ENCODE measurements around the gene JUN. TPM values are rescaled to one million over a fixed set of nuclear protein-coding genes. Genes with fewer than 3 reads are reported as not detected.

The JUN gene
- total RNA-seq, 1 experiment from 2014 or later, result 14.2 TPM

DNA sequence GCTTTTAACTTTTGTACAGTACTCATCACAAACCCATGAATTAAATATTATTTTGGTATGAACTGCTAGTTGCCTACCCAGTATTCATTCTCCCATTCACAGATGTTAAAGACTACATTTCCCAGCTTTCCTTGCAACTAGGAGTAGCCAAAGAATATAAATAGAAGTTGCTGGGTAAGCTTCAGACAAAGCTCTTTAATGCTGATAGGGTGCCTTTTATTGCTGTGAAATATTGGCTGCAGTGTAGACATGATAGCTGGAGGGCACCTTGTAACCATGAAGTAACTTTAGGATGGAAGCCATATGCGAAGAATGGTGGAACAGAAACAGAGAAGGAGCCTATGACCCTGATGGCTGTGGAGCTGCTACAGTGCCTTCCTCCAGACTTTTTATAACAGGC lies 16.7 kb downstream of the JUN start:
- no peaks in the 10 kb centered on the region for H3K79me1 ChIP-seq (ENCODE audit: insufficient read depth, low read depth, low read length, poor library complexity, severe bottlenecking)
- H3K27me3 Mint-ChIP-seq (ENCODE audit: low read depth), result peaks cover under 1% of the 10 kb centered on the region; the same call in 1 of the 2 replicates
- H3T11ph ChIP-seq (ENCODE audit: low read length), result no peak overlapping the region
- WGBS (ENCODE audit: extremely low coverage, insufficient read length, low lambda C conversion rate), result no CpG with 5 or more reads among the region's 1 CpG
- H3K18ac ChIP-seq (ENCODE audit: insufficient read length, low read depth, low read length), result no peak overlapping the region
- H3K9me3 Mint-ChIP-seq, result no peaks in the 10 kb centered on the region
- H3K27me3 ChIP-seq (ENCODE audit: insufficient read depth, low read length), result no peaks in the 10 kb centered on the region
- H2AFZ ChIP-seq (ENCODE audit: low read length), result no peak overlapping the region
- H3K4ac ChIP-seq (ENCODE audit: low read depth, low read length), result no peak overlapping the region
- TF ChIP-seq, protein P1, sequence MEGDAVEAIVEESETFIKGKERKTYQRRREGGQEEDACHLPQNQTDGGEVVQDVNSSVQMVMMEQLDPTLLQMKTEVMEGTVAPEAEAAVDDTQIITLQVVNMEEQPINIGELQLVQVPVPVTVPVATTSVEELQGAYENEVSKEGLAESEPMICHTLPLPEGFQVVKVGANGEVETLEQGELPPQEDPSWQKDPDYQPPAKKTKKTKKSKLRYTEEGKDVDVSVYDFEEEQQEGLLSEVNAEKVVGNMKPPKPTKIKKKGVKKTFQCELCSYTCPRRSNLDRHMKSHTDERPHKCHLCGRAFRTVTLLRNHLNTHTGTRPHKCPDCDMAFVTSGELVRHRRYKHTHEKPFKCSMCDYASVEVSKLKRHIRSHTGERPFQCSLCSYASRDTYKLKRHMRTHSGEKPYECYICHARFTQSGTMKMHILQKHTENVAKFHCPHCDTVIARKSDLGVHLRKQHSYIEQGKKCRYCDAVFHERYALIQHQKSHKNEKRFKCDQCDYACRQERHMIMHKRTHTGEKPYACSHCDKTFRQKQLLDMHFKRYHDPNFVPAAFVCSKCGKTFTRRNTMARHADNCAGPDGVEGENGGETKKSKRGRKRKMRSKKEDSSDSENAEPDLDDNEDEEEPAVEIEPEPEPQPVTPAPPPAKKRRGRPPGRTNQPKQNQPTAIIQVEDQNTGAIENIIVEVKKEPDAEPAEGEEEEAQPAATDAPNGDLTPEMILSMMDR (conservative IDR thresholded peaks at IDR 0.05), result no peak
- H3K4me2 ChIP-seq (ENCODE audit: insufficient read depth, insufficient read length, low read length), result no peak overlapping the region
- H4K91ac ChIP-seq (ENCODE audit: insufficient read length, low read depth, low read length), result no peak overlapping the region
- H3K9ac ChIP-seq (ENCODE audit: extremely low read depth, insufficient read length, low read length), result no peak overlapping the region
- no peak overlapping the region for H3K14ac ChIP-seq (ENCODE audit: insufficient read depth, low read length)
- no peak overlapping the region for H4K5ac ChIP-seq (ENCODE audit: insufficient read length, low read depth, low read length)
- no peak overlapping the region for H4K8ac ChIP-seq (replicated peaks; ENCODE audit: insufficient read length, low read depth, low read length)
- H3K27ac ChIP-seq (ENCODE audit: insufficient read length, low read depth, low read length), result no peak overlapping the region
- H2AK5ac ChIP-seq (ENCODE audit: insufficient read length, low read length), result no peak overlapping the region
- H3K79me2 ChIP-seq (ENCODE audit: insufficient read depth, low read length), result no peaks in the 10 kb centered on the region
- peaks cover 8 to 13% of the 10 kb centered on the region in 2 experiments for H3K4me1 Mint-ChIP-seq
- H3K36me3 Mint-ChIP-seq (ENCODE audit: insufficient read depth in 1 of 3, low read depth in 3 of 3), result no peaks in the 10 kb centered on the region
- H3K56ac ChIP-seq (ENCODE audit: insufficient read length, low read depth, low read length), result no peak overlapping the region
- no peaks in the 10 kb centered on the region for H3K4me1 ChIP-seq (ENCODE audit: insufficient read depth, low read length)
- no peak overlapping the region for H2BK12ac ChIP-seq (ENCODE audit: insufficient read length, low read depth, low read length)
- H2BK5ac ChIP-seq (ENCODE audit: insufficient read length, low read length), result no peak overlapping the region
- H3K23me2 ChIP-seq (ENCODE audit: insufficient read length, low read depth, low read length, poor library complexity, severe bottlenecking), result no peaks in the 10 kb centered on the region
- no peak overlapping the region for H2BK15ac ChIP-seq (ENCODE audit: low read depth, low read length)
- H2BK20ac ChIP-seq (ENCODE audit: low read depth, low read length, poor library complexity, severe bottlenecking), result no peak overlapping the region
- H3K27ac Mint-ChIP-seq, result no peak overlapping the region
- no peak overlapping the region for H3K23ac ChIP-seq (ENCODE audit: insufficient read length, low read depth, low read length)
- no peaks in the 10 kb centered on the region for H3K9me3 ChIP-seq (ENCODE audit: control insufficient read depth, low read depth, low read length)
- no peaks in the 10 kb centered on the region for H4K20me1 ChIP-seq (ENCODE audit: control insufficient read depth, insufficient read depth, insufficient read length)
- H3K4me3 Mint-ChIP-seq, result no peak overlapping the region
- H2BK120ac ChIP-seq (ENCODE audit: low read depth, low read length, poor library complexity, severe bottlenecking), result no peak overlapping the region
- DNase-seq, result no peak

All from H9 (cell line).